Activated naive CD4-positive, alpha-beta T cell treated with anti-CD3 and anti-CD28 coated beads, Interleukin-2, amount 50 U/mL, for 24 hours (primary cell): ENCODE data around the gene EPHA4.

ENCODE experiments used
- H3K27ac Mint-ChIP-seq: one replicate; pipeline ENCODE4 v1.8.0; 2021; ENCODE audit warnings: mild to moderate bottlenecking, mixed read lengths
- H3K27me3 Mint-ChIP-seq: one replicate; pipeline ENCODE4 v1.8.0; 2021; ENCODE audit warnings: mixed read lengths
- H3K36me3 Mint-ChIP-seq: one replicate; pipeline ENCODE4 v1.8.0; 2021; ENCODE audit warnings: mixed read lengths
- H3K4me1 Mint-ChIP-seq: one replicate; pipeline ENCODE4 v1.8.0; 2021; ENCODE audit warnings: mixed read lengths
- H3K4me3 Mint-ChIP-seq: one replicate; pipeline ENCODE4 v1.8.0; 2021; ENCODE audit warnings: mild to moderate bottlenecking, mixed read lengths
- H3K9me3 Mint-ChIP-seq: one replicate; pipeline ENCODE4 v1.8.0; 2021; ENCODE audit warnings: mixed read lengths

EPHA4 gene

DNA sequence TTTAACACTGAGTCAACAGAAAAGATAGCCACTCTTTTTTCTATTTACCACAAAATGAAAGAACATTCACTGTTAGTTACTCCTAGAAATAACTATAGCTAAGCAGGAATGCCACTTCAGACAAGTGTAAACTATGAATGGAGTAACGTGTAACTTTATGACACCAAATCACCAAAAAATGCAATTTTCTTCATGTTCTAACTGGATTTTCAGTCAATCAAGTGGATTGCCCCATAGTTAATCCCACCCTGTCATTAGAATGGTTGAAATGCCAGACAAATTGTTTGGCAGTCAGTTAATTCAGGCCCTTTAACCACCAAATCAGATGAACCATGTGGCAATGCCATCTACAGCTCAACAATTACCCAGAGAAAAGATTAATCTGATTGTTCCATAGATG, 9.9 kb downstream of the EPHA4 start:
- Mint-ChIP-seq H3K9me3 (no peaks in the 10 kb centered on the region), H3K4me3 (no peak overlapping the region), H3K36me3 (peaks cover 12% of the 10 kb centered on the region), H3K27ac (no peak overlapping the region), H3K27me3 (no peaks in the 10 kb centered on the region), H3K4me1 (peaks cover 51% of the 10 kb centered on the region)

DNA sequence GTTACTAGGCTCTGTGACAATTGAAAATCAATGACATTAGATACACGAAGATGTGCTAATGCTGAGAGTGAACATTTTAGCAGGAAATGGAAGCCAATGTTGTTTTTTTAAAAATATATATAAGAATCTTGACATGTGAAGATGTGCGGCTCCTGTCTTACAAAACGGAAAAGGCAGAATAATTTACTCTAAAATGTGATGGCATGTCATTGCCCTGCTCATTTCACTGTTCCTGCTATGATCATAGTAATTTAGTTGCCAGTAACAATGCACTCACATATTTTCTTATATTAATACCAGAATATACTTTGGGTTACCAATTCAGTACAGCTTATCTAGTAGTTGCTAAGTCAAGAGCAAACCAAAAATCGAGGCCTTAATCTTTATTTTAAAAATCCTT, 10.3 kb downstream of the EPHA4 start:
- Mint-ChIP-seq H3K27me3 (no peaks in the 10 kb centered on the region), H3K4me3 (no peak overlapping the region), H3K27ac (no peak overlapping the region), H3K9me3 (no peaks in the 10 kb centered on the region), H3K36me3 (peaks cover 10% of the 10 kb centered on the region), H3K4me1 (peaks cover 47% of the 10 kb centered on the region)

DNA sequence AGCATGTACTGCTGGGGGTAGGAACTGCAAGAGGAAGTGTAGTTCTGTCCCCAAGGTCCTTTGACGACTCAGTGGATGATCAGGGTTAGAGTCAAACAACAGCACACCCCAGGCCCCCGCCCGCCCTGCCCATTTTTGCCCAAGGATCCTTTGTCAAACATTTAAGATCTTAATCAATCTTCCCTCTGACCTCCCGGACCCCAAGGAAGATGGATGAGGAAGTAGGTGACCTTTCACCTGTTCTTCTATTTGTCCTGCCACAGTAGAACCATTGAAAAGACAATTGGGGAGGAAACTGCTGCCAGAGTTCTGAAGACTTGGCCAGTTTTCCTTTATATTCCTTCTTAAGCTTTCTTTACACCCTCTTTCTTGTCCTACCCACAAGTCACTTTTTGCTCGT, 12.1 kb downstream of the EPHA4 start:
- no peaks in the 10 kb centered on the region for H3K9me3 Mint-ChIP-seq
- H3K4me3 Mint-ChIP-seq = no peak overlapping the region
- H3K27ac Mint-ChIP-seq = no peak overlapping the region
- peaks cover 45% of the 10 kb centered on the region for H3K4me1 Mint-ChIP-seq
- peaks cover 7% of the 10 kb centered on the region for H3K36me3 Mint-ChIP-seq
- H3K27me3 Mint-ChIP-seq = no peaks in the 10 kb centered on the region

DNA sequence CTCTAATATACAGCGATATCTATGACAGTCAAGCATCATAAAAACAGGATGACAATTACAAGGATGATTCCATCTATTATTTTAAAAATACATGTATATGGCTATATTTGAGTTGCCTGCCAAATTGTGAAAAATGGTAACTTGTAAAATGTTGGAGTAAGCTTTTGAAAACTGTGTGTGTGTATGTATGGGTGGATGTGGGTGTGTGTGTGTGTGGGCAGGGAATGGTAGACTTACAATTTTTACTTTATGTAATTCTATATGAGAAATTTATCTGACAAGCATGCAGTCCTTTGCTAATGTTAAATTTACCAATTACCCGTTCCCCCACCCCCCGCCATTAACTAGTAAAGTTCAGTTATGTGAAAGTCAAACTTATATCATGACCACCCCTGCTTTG, 14.0 kb downstream of the EPHA4 start:
- Mint-ChIP-seq H3K27me3 (no peaks in the 10 kb centered on the region), H3K36me3 (peaks cover 3% of the 10 kb centered on the region), H3K4me1 (peaks cover 43% of the 10 kb centered on the region), H3K27ac (no peak overlapping the region), H3K4me3 (no peak overlapping the region), H3K9me3 (no peaks in the 10 kb centered on the region)

DNA sequence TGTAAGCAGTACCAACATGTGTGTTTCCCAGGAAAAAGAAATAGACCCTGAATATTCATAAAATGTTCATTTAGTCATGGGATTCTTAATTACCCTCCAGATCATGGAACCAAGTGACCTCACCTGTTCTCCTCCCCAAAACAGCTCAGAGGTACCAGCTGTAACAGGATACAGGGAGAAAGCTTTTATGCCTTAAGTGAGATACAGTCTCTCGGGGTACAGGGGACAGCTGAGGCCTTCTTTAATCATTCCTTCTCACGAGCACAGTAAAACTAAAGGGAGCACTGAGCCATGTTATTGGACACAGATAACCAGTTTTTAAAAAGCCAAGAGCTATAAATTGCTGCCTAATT, 16.6 kb downstream of the EPHA4 start:
- H3K36me3 Mint-ChIP-seq = no peaks in the 10 kb centered on the region
- peak overlapping the region; percentile 42 for H3K4me3 Mint-ChIP-seq
- peak overlapping the region; percentile 43 for H3K27ac Mint-ChIP-seq
- no peaks in the 10 kb centered on the region for H3K9me3 Mint-ChIP-seq
- peaks cover 38% of the 10 kb centered on the region for H3K4me1 Mint-ChIP-seq
- no peaks in the 10 kb centered on the region for H3K27me3 Mint-ChIP-seq

DNA sequence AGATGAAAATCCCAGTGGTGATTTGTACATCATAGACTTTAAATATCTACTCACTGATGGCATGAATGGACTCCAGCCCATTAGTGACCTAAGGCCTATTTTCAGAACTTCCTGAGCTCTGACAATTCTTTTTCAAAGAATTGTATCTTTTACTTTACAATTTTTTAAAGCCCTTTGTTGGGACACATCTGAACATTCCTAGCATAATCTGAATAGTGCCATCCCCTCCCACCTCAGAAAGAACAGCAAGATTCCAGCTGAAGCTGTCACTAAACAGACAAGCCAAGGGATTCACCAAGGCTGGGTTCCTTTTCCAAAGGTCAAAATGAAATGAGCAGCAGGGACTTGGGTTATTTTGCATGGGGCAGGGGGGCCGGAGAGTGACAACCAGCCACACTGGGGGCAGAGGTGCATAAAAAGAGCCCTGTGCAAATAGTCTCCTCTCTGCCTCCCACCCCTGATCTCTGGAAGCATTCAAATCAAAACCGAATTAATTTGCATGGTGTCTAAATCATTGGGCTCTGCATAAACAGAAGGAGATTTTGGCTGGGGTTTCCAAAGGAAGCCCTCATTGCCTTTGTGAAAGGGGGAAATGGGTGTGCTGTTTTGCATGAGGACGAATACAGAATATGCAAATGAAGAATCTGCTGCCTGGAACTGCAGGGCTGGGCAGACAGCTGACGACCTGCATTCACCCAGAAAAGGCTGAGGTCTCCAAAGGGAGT, 17.2 kb downstream of the EPHA4 start:
- Mint-ChIP-seq H3K4me3 (peak overlapping the region; percentile 42), H3K27me3 (no peaks in the 10 kb centered on the region), H3K27ac (peak overlapping the region; percentile 43), H3K9me3 (no peaks in the 10 kb centered on the region), H3K4me1 (peaks cover 34% of the 10 kb centered on the region), H3K36me3 (no peaks in the 10 kb centered on the region)

DNA sequence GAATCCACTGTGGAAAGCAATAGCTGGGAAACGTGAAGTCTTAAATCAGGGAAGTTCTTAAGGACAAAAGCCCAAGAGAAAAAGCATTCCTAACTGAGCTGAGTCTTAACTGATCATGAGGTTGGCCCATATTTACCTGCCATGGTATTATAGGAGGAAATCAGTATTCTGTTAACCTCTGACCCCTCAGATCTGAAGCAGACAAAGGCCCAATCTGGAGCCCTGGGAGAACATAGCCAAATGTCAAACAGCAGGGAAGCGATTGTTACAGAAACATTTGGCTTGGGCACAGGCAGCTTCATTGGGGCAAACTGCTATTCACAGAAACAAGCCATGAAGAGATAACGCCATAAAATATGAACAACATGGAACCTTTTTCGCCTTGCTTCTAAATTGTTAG, 18.8 kb downstream of the EPHA4 start:
- Mint-ChIP-seq H3K4me3 (no peak overlapping the region), H3K27me3 (no peaks in the 10 kb centered on the region), H3K27ac (no peak overlapping the region), H3K9me3 (no peaks in the 10 kb centered on the region), H3K36me3 (no peaks in the 10 kb centered on the region), H3K4me1 (peaks cover 29% of the 10 kb centered on the region)

DNA sequence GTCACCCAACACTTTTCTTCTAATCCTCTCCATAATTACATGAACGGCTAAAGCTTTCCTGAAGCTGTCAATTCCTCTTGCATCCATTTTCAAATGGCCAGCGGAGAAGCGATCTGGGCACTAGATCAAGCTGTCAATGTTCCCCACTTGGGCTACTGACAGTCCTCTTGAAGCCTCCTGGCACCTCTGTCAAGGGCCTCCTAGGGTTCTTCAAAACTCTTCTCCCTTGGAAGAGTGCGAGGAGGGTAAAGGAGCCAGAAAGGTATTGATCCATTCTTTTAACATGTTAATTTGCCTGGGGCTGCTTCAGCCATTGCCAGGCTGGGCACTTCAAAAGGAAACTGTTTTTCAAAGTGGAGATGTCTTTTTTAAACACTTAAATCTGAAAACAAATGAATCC, 19.8 kb downstream of the EPHA4 start:
- no peaks in the 10 kb centered on the region for H3K9me3 Mint-ChIP-seq
- H3K4me1 Mint-ChIP-seq = peaks cover 22% of the 10 kb centered on the region
- H3K27me3 Mint-ChIP-seq = no peaks in the 10 kb centered on the region
- H3K4me3 Mint-ChIP-seq = no peak overlapping the region
- H3K27ac Mint-ChIP-seq = no peak overlapping the region
- no peaks in the 10 kb centered on the region for H3K36me3 Mint-ChIP-seq

DNA sequence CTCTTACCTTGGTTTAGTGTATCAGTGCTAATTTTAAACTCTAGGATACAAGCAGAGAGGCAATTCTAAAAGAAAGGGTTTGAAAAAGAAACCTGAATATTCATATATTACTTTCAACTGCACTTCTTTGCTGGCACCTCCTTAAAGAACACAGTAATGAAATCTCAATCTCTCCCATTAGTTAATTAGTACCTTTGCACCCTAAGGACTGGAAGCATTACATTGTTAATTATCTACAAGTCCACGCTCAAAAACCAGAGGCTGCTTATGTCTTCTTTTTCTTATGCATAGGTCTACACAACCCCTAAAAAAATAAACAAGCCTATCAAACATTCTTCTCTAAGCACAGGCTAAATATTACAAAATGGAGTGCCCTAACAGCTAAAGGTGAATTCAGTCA, 20.2 kb downstream of the EPHA4 start:
- no peaks in the 10 kb centered on the region for H3K9me3 Mint-ChIP-seq
- peaks cover 26% of the 10 kb centered on the region for H3K4me1 Mint-ChIP-seq
- H3K27me3 Mint-ChIP-seq = no peaks in the 10 kb centered on the region
- H3K36me3 Mint-ChIP-seq = no peaks in the 10 kb centered on the region
- no peak overlapping the region for H3K27ac Mint-ChIP-seq
- H3K4me3 Mint-ChIP-seq = no peak overlapping the region

DNA sequence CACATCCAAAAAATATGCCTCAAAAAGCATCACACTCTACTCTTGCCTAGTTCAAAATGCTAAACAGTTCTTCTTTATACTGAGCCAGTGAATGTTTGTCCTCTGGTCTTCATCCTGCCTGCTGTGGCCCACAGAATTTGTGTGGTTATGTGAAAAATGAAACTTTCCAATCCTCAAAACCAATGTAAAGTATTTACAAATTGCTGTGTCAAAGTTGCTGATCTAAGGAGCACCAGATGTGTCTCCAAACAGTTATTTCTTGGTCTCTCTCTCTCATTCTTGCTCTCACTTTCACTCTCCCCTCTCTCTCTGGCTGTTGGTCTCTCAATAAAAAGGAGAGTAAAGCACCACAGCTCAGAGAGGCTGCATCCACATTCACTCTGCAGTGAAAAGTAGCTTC, 23.0 kb downstream of the EPHA4 start:
- Mint-ChIP-seq H3K4me3 (no peak overlapping the region), H3K4me1 (peaks cover 18% of the 10 kb centered on the region), H3K36me3 (no peaks in the 10 kb centered on the region), H3K27me3 (no peaks in the 10 kb centered on the region), H3K9me3 (no peaks in the 10 kb centered on the region), H3K27ac (no peak overlapping the region)

DNA sequence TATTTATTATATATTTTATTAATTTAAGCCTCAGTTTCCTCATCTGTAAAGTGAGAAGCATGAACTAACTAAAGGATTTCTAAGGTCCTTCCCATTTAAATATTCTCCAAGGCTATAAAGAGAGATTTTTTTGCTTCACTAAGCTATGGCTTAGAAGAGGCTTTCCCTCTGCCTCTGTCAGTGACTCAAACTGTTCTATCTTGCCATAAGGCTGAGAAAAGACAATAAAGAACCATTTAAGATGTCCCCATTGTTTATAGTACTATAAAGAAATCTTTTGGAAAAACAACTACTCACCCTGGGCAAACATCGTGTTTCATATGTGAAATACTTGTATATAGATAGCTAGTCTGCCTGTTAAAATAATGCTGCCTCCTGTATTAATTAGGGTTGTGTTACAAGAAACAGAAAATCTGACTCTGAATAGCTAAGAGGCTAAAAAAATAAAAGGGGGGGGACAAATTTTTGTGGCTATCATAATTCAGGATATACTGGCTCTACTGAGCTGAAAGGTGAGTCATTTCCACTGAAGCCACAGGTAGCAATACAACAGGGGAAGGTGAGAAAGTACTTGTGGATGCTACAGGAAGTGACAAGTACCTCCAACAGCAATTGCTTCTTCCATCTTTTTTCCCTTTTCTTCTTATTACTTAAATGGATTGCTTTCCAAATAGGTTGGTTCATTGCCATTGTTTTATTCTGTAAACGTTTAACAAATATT, 25.4 kb downstream of the EPHA4 start:
- Mint-ChIP-seq H3K27me3 (no peaks in the 10 kb centered on the region), H3K4me3 (no peak overlapping the region), H3K4me1 (peaks cover 12% of the 10 kb centered on the region), H3K9me3 (no peaks in the 10 kb centered on the region), H3K27ac (no peak overlapping the region), H3K36me3 (no peaks in the 10 kb centered on the region)

DNA sequence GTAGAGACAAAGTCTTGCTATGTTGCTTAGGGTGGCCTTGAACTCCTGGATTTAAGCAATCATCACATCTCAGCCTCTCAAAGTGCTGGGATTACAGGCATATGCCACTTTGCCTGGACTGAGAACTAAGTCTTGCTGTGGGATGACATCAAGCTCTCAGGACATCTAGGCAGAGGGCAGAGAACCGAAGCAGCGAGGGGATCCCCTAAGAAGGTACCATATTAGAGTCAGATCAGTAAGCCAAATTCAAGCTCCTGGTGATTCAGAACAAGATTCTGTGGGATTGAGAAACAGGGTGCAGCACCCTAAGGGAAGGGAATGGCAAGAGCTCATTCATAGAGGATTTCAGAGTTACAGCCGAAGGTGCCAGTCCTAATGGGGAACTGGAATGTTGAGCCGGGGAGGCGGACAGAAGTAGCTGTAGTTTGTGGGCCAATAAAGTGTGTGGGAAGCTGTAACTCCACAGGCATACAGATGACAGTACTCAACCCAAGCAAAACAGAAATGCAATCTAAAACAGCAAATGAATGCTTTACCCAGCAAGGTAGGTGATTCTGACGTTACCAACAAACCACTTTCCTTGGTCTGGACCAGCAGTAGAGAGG, 30.9 kb downstream of the EPHA4 start:
- Mint-ChIP-seq H3K9me3 (no peaks in the 10 kb centered on the region), H3K4me1 (peaks cover 8% of the 10 kb centered on the region), H3K27me3 (no peaks in the 10 kb centered on the region), H3K36me3 (peaks cover 3% of the 10 kb centered on the region), H3K4me3 (no peak overlapping the region), H3K27ac (no peak overlapping the region)

DNA sequence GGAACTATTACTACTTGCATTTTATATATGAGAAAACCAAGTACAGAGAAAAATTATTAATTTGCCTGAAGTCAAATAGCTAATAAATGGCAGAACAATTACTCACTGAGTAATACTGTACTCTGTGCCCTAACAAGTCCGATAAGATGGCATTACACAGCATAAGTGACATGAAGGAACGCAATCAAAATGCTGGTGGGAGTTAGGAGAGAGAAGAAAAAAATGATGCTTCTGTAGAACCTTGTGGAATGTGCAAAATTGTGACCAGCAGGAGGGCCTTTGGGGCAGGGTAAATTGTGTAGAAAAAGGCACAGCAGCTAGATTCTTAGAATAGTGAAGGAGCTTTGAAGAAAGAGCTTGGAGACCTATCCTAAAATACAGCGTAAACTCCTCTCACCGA, 32.9 kb downstream of the EPHA4 start:
- Mint-ChIP-seq H3K27ac (no peak overlapping the region), H3K27me3 (no peaks in the 10 kb centered on the region), H3K36me3 (peaks cover 3% of the 10 kb centered on the region), H3K4me1 (peaks cover 13% of the 10 kb centered on the region), H3K4me3 (no peak overlapping the region), H3K9me3 (no peaks in the 10 kb centered on the region)

DNA sequence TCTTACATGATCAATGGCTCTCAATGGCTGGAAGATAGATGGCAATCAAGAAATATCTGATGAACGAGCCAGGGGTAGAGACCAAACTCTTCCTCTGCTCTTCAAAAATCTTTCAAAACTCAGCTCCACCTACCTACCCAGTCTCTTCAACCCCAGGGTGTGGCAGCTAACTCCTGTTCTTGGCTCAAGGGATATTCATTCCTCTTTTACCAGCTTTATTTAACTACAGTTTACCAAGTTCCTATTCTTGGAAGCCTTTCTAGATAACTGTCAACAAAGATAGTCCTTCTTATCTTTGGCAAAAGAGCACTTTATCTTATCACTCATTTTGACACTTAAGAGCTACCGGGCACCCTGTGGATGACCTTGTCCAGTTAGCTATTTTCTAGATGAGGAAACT, 36.3 kb downstream of the EPHA4 start:
- Mint-ChIP-seq H3K4me3 (no peak overlapping the region), H3K9me3 (no peaks in the 10 kb centered on the region), H3K4me1 (peaks cover 21% of the 10 kb centered on the region), H3K27ac (no peak overlapping the region), H3K36me3 (peaks cover 3% of the 10 kb centered on the region), H3K27me3 (no peaks in the 10 kb centered on the region)

DNA sequence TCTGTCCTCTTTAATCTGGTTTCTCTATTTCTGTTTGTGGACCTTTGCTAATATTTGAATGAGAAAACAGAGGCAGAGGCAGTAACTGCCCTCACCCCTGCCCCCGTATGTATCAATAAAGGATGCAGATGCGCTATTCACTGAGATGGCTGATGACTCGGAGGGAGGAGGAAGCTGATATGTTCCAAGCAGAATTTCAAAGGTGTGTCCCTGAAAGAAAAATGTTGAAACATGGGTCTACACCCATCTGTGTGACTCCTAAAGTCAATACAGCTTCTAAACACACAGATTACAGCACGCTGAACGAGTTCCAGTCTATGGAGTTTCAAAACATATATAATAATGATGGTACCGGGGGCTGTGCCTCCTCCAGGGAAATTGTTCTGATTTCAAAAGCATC, 38.8 kb downstream of the EPHA4 start:
- peaks cover 38% of the 10 kb centered on the region for H3K4me1 Mint-ChIP-seq
- no peaks in the 10 kb centered on the region for H3K9me3 Mint-ChIP-seq
- no peaks in the 10 kb centered on the region for H3K36me3 Mint-ChIP-seq
- H3K4me3 Mint-ChIP-seq = no peak overlapping the region
- H3K27me3 Mint-ChIP-seq = no peaks in the 10 kb centered on the region
- no peak overlapping the region for H3K27ac Mint-ChIP-seq

DNA sequence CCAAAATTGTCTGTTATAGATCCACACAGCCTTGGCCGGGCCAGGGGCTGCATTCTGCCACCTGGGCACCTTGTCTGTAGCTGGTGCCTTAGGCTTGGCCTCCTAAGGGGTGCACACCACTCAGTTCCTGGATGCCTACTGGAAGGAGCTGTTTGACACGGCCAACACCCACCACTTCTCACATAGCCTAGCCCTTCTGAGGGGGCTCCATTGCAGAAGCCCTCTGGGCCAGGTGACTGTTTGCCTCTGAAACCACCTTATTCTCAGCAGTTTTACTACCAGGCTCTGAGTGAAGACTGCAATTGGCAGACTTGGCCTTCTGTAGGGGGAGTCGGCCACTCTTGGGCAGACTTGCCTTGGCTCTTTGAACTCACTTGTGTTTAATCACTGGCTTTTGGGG, 39.5 kb downstream of the EPHA4 start:
- Mint-ChIP-seq H3K36me3 (no peaks in the 10 kb centered on the region), H3K27me3 (no peaks in the 10 kb centered on the region), H3K4me1 (peaks cover 44% of the 10 kb centered on the region)

More for the DNA sequence above, 39.5 kb downstream of the EPHA4 start:
- Mint-ChIP-seq H3K27ac (no peak overlapping the region), H3K4me3 (no peak overlapping the region), H3K9me3 (no peaks in the 10 kb centered on the region)
